ENCODE results near the gene CNTN1. TPM values are rescaled to one million over a fixed set of nuclear protein-coding genes. Genes with fewer than 3 reads are reported as not detected.

The CNTN1 gene
- total and polyA plus RNA-seq, 9 of the 15 experiments (the other 6 are each of a cell fraction or from before 2014, with no cell fraction given), result 0.16 TPM; not detected in 8

DNA sequence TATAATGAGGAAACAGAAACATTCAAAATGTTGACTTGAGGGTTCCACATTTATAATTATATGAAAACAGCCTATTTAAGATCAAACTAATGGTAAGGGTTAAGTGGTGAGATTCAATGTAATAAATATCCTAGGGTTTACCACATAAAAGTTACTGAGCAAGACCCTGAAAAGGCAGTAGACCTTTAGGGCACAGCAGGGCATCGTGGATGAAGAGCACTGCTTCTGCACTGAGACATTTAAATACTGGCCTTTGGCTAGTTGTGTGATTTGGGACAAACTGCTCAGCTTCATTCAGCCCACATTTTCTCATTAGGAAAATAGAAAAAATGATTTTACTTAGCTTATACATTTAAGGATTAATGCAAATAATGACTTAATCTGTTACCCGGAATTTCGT lies 42.0 kb downstream of the CNTN1 start (continued):
- TF ChIP-seq ZNF217 (CRISPR knock-in tag; IDR thresholded peaks at IDR 0.05), result no peak

DNA sequence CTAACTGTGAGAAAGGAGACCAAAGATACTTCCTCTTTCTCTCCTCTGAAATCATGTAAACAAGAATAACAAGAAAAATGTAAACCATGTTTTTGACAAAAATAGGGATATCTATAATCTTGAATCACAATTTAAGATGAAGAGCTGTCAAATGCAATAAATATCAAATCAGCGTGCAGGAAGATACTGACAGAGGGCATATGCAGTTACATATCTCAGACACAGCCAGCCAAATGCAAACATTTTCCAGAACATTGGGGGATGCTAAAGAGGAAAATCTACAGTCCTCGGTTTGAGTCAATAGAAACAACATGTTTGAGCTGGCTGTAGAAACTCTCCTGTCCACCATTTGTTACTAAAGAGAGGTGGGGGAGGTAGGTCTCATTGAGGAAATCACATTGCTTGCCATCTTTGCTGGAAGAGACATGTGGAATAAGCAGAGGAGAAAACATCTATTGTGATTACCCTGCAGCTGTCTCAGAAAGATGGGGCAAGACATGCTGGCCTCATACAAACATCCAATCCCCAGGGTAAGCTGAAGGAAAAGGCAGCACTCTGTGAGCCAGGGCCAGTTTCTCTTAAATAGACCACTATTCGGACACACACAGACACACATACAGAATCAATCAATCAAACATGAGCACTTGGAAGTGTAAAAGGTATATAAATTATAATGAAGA lies 43.5 kb downstream of the CNTN1 start:
- Histone ChIP-seq H4K20me1 (replicated peaks; ENCODE audit: control insufficient read depth, insufficient read depth, low read length) (no peaks in the 10 kb centered on the region), H3K27me3 (ENCODE audit: control insufficient read depth in 2 of 2, insufficient read depth in 2 of 2, low read length in 2 of 2) (no peaks in the 10 kb centered on the region), H3K79me2 (ENCODE audit: control insufficient read depth, insufficient read depth, low read length) (no peaks in the 10 kb centered on the region), H3K4me1 (replicated peaks in 1 of 2; ENCODE audit: control insufficient read depth in 2 of 2, insufficient read depth in 2 of 2, low read length in 2 of 2) (no peaks in the 10 kb centered on the region), H3K4me2 (ENCODE audit: insufficient read depth, low read length) (no peak overlapping the region), H3K36me3 (ENCODE audit: control insufficient read depth, insufficient read depth, low read length) (no peaks in the 10 kb centered on the region), H3K9me1 (ENCODE audit: control insufficient read depth, insufficient read depth, low read length) (no peaks in the 10 kb centered on the region), H3K9me3 (replicated peaks; ENCODE audit: control insufficient read depth, insufficient read depth, low read depth, low read length) (no peaks in the 10 kb centered on the region), H2AFZ (ENCODE audit: low read depth, low read length) (no peak overlapping the region), H3K9ac (ENCODE audit: insufficient read depth in 1 of 2, low read depth in 2 of 2, low read length in 2 of 2) (no peak overlapping the region), H3K4me3 (no peak overlapping the region), H3K27ac (ENCODE audit: extremely low read depth, low read depth, low read length) (no peak overlapping the region)
- CTCF ChIA-PET (ENCODE audit: low intra/inter-chr PET ratio), result no interaction called here
- no peak for DNase-seq (ENCODE audit: extremely low read depth in 1 of 4, low spot score in 3 of 4)
- FAIRE-seq, result no peak
- POLR2A ChIA-PET, result no interaction called here
- in situ Hi-C loops (cut with MboI), result no loop called here
- no TSS peak for BruUV-seq (replicated peaks)
- ATAC-seq, result no peak
- intact Hi-C loops (cut with micrococcal nuclease), result no loop called here
- 0% methylated on average over 3 of the region's 3 CpGs for WGBS (ENCODE audit: insufficient coverage, low coverage, missing lambda C conversion rate)
- TF ChIP-seq, protein P1, sequence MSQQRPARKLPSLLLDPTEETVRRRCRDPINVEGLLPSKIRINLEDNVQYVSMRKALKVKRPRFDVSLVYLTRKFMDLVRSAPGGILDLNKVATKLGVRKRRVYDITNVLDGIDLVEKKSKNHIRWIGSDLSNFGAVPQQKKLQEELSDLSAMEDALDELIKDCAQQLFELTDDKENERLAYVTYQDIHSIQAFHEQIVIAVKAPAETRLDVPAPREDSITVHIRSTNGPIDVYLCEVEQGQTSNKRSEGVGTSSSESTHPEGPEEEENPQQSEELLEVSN (IDR thresholded peaks at IDR 0.05; ENCODE audit: borderline replicate concordance in 1 of 2, extremely low read depth in 1 of 2, insufficient read depth in 1 of 2, insufficient read length in 1 of 2, low read depth in 1 of 2, low read length in 1 of 2, poor library complexity in 1 of 2, severe bottlenecking in 1 of 2), result no peak
- TF ChIP-seq, protein P2, sequence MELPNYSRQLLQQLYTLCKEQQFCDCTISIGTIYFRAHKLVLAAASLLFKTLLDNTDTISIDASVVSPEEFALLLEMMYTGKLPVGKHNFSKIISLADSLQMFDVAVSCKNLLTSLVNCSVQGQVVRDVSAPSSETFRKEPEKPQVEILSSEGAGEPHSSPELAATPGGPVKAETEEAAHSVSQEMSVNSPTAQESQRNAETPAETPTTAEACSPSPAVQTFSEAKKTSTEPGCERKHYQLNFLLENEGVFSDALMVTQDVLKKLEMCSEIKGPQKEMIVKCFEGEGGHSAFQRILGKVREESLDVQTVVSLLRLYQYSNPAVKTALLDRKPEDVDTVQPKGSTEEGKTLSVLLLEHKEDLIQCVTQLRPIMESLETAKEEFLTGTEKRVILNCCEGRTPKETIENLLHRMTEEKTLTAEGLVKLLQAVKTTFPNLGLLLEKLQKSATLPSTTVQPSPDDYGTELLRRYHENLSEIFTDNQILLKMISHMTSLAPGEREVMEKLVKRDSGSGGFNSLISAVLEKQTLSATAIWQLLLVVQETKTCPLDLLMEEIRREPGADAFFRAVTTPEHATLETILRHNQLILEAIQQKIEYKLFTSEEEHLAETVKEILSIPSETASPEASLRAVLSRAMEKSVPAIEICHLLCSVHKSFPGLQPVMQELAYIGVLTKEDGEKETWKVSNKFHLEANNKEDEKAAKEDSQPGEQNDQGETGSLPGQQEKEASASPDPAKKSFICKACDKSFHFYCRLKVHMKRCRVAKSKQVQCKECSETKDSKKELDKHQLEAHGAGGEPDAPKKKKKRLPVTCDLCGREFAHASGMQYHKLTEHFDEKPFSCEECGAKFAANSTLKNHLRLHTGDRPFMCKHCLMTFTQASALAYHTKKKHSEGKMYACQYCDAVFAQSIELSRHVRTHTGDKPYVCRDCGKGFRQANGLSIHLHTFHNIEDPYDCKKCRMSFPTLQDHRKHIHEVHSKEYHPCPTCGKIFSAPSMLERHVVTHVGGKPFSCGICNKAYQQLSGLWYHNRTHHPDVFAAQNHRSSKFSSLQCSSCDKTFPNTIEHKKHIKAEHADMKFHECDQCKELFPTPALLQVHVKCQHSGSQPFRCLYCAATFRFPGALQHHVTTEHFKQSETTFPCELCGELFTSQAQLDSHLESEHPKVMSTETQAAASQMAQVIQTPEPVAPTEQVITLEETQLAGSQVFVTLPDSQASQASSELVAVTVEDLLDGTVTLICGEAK (IDR thresholded peaks at IDR 0.05), result no peak
- TF ChIP-seq, protein P2 (CRISPR knock-in tag; IDR thresholded peaks at IDR 0.05), result no peak
- TF ChIP-seq ZNF165 (CRISPR knock-in tag; IDR thresholded peaks at IDR 0.05; ENCODE audit: borderline replicate concordance) (no peak), RHOXF2B (CRISPR knock-in tag; conservative IDR thresholded peaks at IDR 0.05) (no peak), GTF2E2 (tag; IDR thresholded peaks at IDR 0.05) (no peak)
- TF ChIP-seq, protein P3, sequence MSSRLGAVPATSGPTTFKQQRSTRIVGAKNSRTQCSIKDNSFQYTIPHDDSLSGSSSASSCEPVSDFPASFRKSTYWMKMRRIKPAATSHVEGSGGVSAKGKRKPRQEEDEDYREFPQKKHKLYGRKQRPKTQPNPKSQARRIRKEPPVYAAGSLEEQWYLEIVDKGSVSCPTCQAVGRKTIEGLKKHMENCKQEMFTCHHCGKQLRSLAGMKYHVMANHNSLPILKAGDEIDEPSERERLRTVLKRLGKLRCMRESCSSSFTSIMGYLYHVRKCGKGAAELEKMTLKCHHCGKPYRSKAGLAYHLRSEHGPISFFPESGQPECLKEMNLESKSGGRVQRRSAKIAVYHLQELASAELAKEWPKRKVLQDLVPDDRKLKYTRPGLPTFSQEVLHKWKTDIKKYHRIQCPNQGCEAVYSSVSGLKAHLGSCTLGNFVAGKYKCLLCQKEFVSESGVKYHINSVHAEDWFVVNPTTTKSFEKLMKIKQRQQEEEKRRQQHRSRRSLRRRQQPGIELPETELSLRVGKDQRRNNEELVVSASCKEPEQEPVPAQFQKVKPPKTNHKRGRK (tag; IDR thresholded peaks at IDR 0.05), result no peak
